ENCODE data around the gene DNAJC16.

- TF ChIP-seq CTCF (IDR thresholded peaks at IDR 0.05) (no peak), POLR2A (IDR thresholded peaks at IDR 0.05) (no peak), POLR2AphosphoS5 (IDR thresholded peaks at IDR 0.05) (no peak), EP300 (IDR thresholded peaks at IDR 0.05; ENCODE audit: low read depth) (no peak)
These were observed 26.2 kb upstream of the DNAJC16 start for GRCh38 chr1:15500184-15501178.
